GM21717 (cell line): Measurements from ENCODE around the gene SYNJ2.

Experiments used
- ATAC-seq: cut with Tn5 transposase; IDR thresholded peaks from one replicate; pipeline ENCODE4 v1.9.1; 2021; ENCODE audit warnings: mild to moderate bottlenecking, moderate library complexity; ENCODE audit not compliant: unreplicated experiment

SYNJ2 gene

DNA sequence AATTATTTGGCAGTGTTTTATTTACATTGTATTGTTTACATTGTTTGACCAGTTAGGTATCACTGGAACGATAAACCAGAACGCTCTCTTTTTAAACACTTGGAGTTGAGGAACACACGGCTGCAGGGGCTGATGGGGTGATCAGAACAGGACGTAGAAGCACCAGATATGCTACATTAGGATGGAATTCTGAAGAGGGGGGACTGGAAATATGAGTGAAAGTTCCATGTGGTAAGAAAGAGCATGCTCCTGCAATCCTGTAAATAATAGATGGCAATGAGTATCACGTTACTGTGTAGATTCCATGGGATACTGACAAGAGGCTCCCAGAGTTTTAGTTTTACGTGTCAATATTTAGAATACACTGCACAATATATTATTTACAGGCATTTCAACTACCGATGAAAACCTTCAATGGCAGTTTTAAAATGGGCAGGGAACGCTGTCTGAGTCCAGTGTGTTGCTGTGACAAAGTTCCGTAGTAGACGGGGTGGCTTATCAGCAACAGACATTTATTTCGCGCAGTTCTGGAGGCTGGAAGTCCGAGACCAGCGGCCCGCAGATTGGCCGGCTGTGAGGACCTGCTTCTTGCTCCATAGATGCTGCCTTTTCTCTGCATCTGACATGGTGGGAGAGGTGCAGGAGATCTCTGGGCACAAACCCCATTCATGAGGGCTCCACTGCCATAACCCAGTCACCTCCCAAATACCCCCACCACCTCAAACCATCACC, 43.1 kb downstream of the SYNJ2 start:
- ATAC-seq: no peak

DNA sequence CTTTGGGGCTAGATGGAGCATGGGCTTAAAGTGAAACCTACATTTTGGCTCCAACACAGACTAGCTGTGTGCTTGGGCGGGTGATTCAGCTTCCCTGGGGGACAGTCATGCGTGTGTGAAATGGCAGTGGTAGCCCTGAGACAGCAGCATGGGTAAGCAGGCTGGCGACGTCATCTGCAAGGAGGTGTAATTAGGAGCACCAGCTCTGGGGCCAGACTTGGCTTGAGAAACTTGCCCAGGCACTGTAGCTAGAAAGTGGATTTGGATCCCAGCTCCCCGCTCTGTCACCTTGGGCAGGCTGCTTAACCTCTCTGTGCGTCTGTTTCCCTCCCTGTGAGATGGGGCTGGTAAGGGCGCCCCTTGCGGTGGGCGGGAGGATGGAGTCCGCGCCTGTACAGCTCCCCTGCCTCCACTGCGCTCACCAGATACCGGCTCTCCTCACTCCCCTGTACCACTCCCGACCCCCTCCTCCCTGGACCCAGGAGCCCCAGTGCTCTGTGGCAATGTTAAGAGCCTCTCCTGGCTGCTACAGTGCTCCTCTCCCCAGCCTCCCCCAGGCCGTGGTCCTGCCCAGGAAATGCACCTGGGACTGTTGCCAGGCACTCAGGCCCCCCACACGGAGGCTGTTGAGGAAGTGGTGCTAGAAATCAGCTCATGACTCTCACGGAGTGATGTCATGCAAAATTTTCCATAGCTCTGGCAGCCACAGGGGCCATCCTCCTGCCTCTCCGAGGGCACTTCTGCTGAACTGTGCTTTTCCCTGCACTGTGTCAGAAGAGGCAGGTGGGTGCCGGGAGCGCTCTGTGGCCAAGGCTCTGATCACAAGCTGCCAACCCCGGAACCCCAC, 44.6 kb downstream of the SYNJ2 start:
- peak; percentile 86 for ATAC-seq

DNA sequence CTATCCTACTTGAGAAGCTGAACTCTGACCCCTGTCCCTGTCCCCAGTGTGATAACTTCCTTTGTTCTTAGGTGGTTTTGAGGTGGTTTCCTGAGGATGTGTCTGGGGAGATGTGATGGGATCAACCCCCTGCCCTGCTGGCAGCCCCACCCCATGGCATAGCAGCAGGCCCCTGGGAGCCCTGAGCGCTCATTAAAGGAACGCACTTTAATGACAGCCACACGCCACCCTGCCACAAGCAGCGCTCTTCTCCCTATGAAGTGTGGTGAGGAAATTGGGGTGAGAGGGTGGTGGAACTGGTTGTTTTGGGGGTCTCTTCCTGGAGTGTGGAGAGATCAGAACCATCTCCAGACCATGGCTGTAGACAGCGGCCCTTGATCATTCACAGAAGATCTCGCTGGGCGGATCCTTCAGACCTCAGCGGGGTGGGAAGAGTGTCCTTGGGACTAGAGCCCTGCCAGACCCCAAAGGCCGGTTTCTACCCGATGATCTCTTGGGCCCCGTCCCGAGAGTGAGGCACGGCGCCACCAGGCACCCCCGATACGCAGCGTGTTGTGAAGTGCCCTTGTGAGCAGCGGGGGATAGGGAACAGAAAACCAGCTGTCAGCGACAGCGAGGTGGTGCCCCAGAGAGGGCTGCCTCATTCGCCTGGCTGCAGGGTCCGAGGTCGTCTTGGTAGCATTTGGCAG, 45.4 kb downstream of the SYNJ2 start:
- ATAC-seq: peak; percentile 24

DNA sequence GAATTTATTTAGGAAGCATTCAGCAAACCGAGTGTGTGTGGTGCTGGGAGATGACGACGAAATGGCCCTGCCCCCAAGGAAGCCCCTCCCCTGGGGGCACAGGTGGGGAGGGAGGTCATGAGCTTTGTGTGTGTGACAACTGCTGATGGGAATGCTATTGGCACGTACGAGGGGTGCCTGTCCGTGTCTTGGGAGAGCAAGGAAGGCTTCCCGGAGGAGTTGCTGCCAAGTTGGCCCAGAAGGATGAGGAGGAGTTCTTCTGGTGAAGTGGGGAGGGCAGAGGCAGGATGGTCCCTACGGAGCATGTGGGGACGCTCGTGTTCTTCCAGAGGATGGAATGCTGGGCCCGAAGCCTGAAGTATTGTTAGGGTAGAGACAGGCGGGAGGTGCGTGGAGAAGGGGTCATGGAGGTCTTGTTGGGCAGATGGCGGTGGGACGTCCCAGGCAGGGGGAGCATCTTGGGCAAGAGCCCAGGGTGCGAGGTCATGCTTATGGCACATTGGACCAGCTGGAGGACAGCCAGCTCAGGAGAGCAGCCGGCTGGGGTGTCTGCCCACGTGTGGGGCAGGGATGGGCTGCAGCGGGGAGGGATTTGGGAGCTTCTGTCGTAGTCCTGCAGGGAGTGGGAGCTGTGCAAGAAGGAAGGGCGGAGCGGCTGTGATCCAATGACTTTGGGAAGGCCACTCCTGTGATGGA, 46.1 kb downstream of the SYNJ2 start:
- no peak for ATAC-seq

DNA sequence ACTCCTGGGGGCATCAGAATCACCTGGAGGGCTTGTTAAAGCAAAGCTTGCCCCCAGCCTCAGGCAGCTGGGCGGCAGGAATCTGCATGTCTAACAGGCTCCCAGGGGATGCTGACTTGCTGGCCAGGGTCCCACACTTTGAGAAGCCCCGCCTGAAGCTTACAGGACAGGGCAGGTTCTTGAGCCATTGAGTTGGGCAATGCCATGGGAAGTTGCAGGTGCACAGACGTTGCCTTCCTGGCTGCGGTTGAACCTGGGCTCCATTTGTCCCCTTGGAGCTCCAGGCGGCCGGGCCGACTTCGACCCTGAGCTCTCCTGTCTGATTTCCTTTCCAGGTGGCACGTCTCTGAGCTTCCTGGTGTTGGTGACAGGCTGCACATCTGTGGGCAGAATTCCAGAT, 46.8 kb downstream of the SYNJ2 start:
- ATAC-seq: no peak

DNA sequence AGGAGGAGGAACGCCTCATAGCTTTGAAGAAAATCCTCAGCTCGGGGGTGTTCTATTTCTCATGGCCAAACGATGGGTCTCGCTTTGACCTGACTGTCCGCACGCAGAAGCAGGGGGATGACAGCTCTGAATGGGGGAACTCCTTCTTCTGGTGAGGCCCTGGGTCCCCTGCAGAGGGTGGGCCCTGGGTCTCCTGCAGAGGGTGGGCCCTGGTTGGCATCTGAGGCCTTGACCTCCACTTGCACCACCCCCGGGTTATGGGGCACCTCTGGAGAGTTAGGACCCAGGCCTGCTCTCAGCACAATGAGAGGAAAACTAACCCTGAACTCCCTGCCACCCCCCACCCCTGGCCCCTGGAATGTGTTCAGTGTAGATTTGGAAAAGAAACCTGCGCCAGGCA, 47.2 kb downstream of the SYNJ2 start:
- no peak for ATAC-seq

DNA sequence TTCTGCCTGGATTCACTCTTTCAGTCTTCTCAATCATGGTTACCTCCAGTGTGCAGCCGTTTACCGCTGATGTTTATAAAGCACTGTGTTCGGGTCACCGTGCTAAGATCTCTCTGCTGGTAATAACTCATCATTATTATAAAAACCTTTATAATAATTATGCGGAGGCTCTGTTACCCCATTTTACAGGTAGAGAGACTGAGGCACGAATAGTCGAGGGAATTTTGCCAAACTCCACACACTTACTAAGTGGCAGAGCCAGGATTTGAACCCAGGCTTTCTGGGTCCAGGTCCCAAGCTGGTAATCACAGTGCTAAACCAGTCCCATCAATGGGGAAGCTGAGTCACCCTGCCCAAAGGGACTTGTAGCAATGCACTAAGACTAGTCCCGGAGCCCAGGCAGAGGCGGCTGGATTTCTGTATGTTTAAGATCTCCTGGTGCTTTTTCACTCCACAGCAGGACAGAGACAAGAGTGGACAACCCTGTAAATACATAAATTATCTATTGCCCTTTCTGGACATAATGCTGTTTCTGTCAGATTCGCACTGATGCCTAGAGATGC, 48.1 kb downstream of the SYNJ2 start:
- no peak for ATAC-seq

DNA sequence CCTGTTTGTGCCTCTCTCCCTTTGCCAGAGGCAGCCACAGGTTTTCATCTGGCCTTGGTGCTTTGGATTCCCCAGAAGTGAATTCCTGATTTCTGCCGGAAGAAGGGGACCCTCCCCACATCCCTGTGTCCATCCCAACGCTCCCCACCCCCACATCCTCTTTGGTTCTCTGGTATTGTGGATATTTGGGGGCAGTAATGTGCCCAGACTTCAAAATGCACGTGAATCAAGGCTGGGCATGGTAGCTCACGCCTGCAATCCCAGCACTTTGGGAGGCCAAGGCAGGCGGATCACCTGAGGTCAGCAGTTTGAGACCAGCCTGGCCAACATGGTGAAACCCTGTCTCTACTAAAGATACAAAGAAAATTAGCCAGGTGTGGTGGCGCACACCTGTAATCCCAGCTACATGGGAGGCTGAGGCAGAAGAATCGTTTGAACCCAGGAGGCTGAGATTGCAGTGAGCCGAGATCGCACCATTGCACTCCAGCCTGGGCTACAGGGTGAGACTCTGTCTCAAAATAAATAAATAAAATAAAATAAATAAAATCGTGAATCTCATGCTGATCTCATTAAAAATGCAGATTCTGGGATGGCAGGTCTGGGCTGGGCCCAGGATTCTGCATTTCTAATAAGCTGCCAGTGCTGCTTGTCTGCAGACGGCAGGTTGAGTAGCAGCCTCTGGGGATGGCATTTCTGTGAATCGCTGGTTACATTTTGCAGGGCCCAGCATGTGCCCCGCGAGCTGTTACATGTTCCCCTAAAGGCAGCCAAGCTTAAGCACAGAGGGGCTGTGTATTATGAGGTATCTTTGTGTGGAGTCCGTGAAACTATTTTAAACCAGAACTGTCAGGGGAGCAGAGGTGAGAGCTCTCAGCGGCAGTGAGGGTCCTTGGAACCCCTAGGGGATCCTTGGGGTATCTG, 49.0 kb downstream of the SYNJ2 start:
- no peak for ATAC-seq

DNA sequence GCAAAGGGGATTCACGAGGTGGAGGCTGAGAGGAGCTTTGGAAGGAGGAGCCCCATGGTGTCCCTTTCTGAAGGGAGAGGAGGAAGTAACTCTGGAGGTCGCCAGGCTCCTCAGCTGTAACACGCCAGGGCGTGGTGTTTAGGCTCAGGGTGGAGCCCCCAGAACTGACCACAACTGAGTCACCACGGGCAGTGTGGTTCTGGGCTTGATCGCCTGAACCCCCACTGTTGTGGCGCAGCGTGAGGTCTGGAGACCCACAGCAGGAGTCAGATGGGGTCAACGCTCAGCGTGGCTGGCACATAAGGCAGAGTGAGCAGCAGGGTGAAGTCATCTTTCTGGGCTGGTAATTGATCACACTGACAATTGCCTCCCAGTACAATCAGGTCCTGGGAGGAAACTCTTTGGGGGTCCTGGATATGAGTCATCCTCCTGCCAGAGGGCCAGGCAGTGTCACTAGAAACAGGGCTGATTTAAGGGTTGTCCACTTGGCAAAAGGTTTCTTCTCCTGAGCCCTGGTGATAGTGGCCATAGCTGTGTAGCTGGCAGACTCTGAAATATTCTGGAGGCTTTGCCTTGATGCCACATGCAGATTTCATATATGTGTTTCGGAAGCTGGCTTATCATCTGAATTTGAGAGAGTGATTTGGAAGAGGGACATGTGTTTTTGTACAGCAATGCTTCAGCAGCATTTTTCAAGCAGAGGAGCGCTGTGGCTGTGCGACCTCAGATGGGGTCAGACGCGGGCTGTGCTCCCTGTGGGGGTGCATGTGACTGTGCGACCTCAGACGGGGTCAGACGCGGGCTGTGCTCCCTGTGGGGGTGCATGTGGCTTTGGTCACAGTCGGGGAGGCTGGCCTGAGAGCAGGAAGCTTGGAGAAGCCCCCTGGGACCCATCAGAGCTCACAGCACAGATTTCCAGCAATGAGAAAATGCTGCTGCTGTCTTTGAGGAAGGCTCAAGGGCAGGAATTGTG, 50.0 kb downstream of the SYNJ2 start:
- ATAC-seq: no peak

DNA sequence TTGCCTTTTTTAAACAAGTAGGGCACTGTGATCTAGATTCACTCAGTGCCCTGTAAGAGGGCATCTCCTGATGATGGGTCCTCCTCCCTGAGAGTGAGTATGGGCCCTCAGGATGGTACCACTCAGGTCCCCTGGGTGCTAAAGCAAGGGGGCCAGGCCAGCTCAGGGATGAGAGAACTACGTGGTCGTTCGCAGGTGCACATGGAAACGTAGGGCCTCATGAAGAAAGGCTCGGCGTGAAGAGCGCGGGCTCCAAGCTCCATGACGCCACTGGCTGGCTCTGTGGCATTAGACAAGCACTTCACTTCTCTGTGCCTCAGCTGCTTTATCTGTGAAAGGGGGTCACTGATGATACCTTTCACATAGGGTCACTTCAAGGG, 50.7 kb downstream of the SYNJ2 start:
- ATAC-seq: no peak

DNA sequence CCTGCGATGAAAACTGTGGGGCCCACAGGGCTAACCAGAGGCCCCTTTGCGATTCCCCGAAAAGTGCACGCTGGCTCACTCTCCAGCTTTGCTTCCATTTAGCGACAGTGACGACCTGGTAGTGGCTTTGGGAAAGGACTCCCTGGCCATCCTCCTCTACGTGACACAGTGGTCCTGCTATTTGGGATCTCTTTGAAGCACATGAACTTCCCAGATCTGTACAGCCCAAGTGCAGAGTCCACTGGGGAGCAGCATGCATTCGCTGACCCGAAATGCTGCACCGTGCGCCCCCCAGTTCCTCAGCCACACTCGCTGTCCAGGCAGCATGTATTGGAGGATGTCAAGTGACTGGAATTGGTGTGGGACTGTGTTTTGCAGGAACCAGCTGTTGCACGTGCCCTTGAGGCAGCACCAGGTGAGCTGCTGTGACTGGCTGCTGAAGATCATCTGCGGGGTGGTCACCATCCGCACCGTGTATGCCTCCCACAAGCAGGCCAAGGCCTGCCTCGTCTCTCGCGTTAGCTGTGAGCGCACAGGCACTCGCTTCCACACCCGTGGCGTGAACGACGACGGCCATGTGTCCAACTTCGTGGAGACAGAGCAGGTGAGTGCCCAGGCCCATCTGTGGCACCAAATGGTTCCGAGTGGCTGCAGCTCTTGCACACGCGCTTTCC, 51.6 kb downstream of the SYNJ2 start:
- no peak for ATAC-seq

DNA sequence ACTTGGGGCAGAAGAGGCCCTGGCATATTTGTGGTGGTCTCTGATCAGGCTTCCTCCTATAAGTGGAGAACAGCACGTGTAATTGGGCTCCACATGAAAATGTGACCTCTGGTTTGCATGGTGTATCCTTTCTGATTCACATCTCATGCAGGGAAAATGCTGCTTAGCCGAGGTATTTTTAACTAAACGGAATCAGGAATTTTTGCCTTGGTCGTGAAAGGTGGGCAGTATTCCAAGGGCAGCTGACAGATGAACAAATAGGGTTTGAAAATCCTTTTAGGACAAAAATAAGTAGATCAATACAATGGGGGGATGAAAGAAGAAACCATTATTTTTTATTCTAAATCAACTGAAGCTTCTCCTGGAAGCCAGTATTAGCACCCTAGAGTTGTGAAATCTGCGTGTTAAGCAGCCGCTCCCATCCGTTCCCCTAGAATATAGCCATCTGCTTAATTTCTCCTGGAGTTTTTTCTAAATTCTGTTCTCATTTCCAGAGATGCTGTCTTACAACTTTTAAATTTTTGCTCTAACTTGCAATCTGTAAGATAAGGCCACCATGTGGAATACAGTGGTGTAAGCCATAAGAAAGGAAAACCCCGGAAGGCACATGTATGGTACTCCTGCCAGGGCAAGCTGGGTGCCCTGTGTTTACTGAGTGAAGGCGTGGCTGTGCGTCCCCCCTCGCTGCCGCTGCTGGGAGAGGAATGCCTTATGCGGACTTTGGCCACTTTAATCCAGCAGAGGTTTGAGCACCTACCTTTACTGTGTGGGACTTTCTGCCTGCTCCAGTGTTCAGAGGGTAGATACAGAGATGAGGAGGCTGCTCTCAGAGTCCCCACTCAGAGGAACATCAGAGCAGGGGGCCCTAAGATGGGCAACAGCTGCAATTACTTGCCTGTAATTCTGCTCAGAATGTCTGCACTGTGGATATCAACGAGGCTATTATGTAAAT, 52.4 kb downstream of the SYNJ2 start:
- no peak for ATAC-seq

DNA sequence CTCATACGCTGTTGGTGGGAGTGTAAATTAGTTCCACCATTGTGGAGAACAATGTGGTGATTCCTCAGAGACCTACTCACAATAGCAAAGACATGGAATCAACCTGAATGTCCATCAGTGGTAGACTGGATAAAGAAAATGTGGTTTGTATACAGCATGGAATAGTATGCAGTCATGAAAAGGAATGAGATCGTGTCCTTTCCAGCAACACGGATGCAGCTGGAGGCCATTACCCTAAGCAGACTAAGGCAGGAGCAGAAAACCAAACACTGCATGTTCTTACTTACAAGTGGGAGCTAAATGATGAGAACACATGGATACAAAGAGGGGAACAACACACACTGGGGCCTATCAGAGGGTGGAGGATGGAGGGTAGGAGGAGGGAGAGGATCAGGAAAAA, 54.6 kb downstream of the SYNJ2 start:
- ATAC-seq: no peak

DNA sequence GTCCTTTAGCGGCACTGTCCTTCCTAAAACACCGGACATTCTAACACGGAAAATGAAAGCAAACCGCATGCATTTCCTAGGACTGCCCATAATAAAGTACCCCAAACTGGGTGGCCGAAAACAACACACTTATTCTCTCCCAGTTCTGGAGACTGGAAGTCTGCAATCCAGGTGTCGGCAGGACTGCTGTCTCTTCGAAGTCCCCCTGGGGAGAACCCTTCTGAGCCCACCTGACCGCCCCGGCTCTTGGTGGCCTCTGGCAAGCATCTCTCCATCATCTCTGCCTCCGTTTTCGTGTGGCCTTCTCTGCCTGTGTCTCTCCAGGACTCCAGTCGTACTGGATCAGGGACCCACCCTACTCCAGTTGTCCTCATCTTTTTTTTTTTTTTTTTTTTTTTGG, 55.4 kb downstream of the SYNJ2 start:
- ATAC-seq: no peak

DNA sequence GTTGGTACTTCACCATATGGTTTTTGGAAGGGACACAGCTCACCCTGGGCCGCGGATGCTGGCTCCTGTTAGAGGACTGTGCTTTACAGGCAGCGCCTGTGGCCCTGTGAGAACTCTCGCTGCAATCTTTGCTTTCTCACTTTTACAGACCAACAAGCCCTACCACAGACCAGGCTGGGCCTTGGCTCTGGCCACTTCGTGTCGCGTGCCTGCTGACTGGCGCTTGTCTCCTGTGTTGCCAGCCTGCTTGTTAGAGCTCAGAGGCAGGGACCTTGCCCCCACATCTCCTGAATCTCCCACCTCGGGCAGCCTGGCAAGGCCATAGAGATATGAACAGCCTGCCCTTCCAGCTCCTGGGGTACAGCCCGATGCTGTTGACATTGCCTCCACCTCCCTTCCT, 56.1 kb downstream of the SYNJ2 start:
- ATAC-seq: no peak

DNA sequence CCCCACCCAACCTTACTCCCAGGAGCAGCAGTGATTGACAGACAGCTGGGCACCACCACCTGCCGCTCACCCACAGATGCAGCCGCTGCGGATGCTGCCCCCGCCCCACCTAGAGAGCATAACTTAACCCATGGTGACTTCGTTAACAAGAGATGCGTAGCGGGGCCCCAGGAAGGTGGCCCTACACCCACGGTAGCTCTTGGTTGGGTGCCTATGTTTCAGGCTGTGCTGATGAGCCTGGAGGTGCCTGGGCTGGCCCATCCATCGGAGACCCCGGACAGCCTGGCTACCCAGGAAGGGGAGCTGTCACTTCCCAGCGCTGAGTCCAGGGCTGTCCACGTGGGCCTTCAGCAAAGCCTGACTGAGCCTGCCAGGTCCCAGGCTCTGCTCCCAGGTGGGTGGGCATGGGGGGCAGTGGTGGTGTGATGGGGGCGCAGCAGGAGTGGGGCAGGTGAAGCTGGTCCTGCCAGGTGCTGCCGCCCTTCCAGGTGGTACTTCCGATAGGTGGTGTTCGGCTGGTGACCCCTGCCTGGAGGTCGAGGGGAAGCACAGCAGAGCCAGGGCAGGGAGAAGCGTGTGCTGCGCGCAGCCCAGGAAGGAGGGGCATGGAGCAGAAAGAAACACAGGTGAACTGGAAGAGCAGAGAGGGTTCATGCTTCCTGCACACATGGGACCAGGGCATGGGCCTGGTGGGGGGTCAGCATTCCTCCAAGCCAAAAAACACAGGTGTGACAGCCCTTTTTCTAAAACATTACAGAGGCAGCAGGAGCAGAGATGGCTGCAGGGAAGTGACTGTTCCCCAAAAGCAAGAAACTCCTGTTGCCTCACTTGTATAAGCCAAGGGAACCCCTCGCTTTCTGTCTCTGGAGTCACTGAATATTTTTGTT, 56.9 kb downstream of the SYNJ2 start:
- no peak for ATAC-seq
